ENCODE results near the gene ZKSCAN3.

ZKSCAN3 gene

GRCh38 chr6:28351493-28351925 lies 1.8 kb downstream of the ZKSCAN3 start:
- DNase-seq (ENCODE audit: low read depth) = no peak
- no peak for TF ChIP-seq MAX (IDR thresholded peaks at IDR 0.05; ENCODE audit: low read depth, low read length)
- TF ChIP-seq POLR2A (IDR thresholded peaks at IDR 0.05; ENCODE audit: extremely low read depth, insufficient read length) = no peak
- no peak for TF ChIP-seq CTCF (IDR thresholded peaks at IDR 0.05; ENCODE audit: low read depth, low read length)
- no peak for TF ChIP-seq MYC (IDR thresholded peaks at IDR 0.05; ENCODE audit: low read depth, low read length)
- peak overlapping the region; percentile 91 for H3K4me3 ChIP-seq (ENCODE audit: low read depth, low read length)

GRCh38 chr6:28353356-28353755 lies 3.6 kb downstream of the ZKSCAN3 start:
- TF ChIP-seq CTCF (IDR thresholded peaks at IDR 0.05; ENCODE audit: low read depth, low read length) (no peak), POLR2A (IDR thresholded peaks at IDR 0.05; ENCODE audit: extremely low read depth, insufficient read length) (no peak), MYC (IDR thresholded peaks at IDR 0.05; ENCODE audit: low read depth, low read length) (no peak), MAX (IDR thresholded peaks at IDR 0.05; ENCODE audit: low read depth, low read length) (no peak)
- H3K4me3 ChIP-seq (ENCODE audit: low read depth, low read length) = no peak overlapping the region
- no peak for DNase-seq (ENCODE audit: low read depth)

GRCh38 chr6:28353981-28354676 lies 4.4 kb downstream of the ZKSCAN3 start:
- TF ChIP-seq MAX (IDR thresholded peaks at IDR 0.05; ENCODE audit: low read depth, low read length) (no peak), CTCF (IDR thresholded peaks at IDR 0.05; ENCODE audit: low read depth, low read length) (no peak)

GRCh38 chr6:28354688-28355554 lies 5.2 kb downstream of the ZKSCAN3 start:
- no peak for DNase-seq (ENCODE audit: low read depth)
- no peak for TF ChIP-seq POLR2A (IDR thresholded peaks at IDR 0.05; ENCODE audit: extremely low read depth, insufficient read length)
- no peak for TF ChIP-seq CTCF (IDR thresholded peaks at IDR 0.05; ENCODE audit: low read depth, low read length)
- no peak for TF ChIP-seq MAX (IDR thresholded peaks at IDR 0.05; ENCODE audit: low read depth, low read length)
- no peak for TF ChIP-seq MYC (IDR thresholded peaks at IDR 0.05; ENCODE audit: low read depth, low read length)
- peak overlapping the region; percentile 76 for H3K4me3 ChIP-seq (ENCODE audit: low read depth, low read length)

More at GRCh38 chr6:28353981-28354676, 4.4 kb downstream of the ZKSCAN3 start:
- peak; percentile 39 for DNase-seq (ENCODE audit: low read depth)
- no peak overlapping the region for H3K4me3 ChIP-seq (ENCODE audit: low read depth, low read length)

GRCh38 chr6:28355743-28356665 lies 6.3 kb downstream of the ZKSCAN3 start:
- DNase-seq (ENCODE audit: low read depth) = peak; percentile 89
- peak overlapping the region; percentile 76 for H3K4me3 ChIP-seq (ENCODE audit: low read depth, low read length)
- TF ChIP-seq MAX (IDR thresholded peaks at IDR 0.05; ENCODE audit: low read depth, low read length) (no peak), MYC (IDR thresholded peaks at IDR 0.05; ENCODE audit: low read depth, low read length) (peak; percentile 10; the same call in 1 of the 2 replicates), POLR2A (IDR thresholded peaks at IDR 0.05; ENCODE audit: extremely low read depth, insufficient read length) (no peak), CTCF (IDR thresholded peaks at IDR 0.05; ENCODE audit: low read depth, low read length) (peak; percentile 59)
